Astrocyte (in vitro differentiated cells and primary cell): Measurements from ENCODE around the gene IL5. TPM values are rescaled to one million over a fixed set of nuclear protein-coding genes. Genes with fewer than 3 reads are reported as not detected.

Source experiments
- DNase-seq: peaks from one replicate; pipeline ENCODE4 v3.0.0-alpha.2; 2010; ENCODE audit warnings: low read depth
- FAIRE-seq: peaks from 2 replicates; lab custom pipeline; 2011; peaks lifted over from hg19 to GRCh38; lab: Jason Lieb, UNC
- H2AFZ ChIP-seq: 2 replicates; pipeline ENCODE4 v1.6.0; 2012; ENCODE audit warnings: low read depth, low read length, inconsistent platforms
- H3K27ac ChIP-seq: 2 replicates; pipeline ENCODE4 v1.5.1; 2011; ENCODE audit warnings: low read depth, low read length, inconsistent platforms
- H3K27me3 ChIP-seq: 2 replicates; pipeline ENCODE4 v1.6.0; 2011; ENCODE audit warnings: low read length, inconsistent platforms; ENCODE audit not compliant: insufficient read depth
- H3K36me3 ChIP-seq: 2 replicates; pipeline ENCODE4 v1.5.1; 2011; ENCODE audit warnings: low read length, inconsistent platforms; ENCODE audit not compliant: insufficient read depth
- H3K4me1 ChIP-seq: 2 replicates; pipeline ENCODE4 v1.5.1; 2011; ENCODE audit warnings: low read length, inconsistent platforms; ENCODE audit not compliant: insufficient read depth
- H3K4me2 ChIP-seq: 2 replicates; pipeline ENCODE4 v1.6.0; 2012; ENCODE audit warnings: low read length, inconsistent platforms
- H3K4me3 ChIP-seq: 2 replicates; pipeline ENCODE4 v1.5.1; 2011; ENCODE audit warnings: low read depth, mild to moderate bottlenecking, low read length, inconsistent platforms; ENCODE audit not compliant: insufficient read depth
- H3K79me2 ChIP-seq: 2 replicates; pipeline ENCODE4 v1.6.0; 2012; ENCODE audit warnings: mild to moderate bottlenecking, low read length, inconsistent platforms; ENCODE audit not compliant: insufficient read depth
- H3K9ac ChIP-seq: 2 replicates; pipeline ENCODE4 v1.6.0; 2012; ENCODE audit warnings: mild to moderate bottlenecking, low read length, inconsistent platforms
- H3K9me3 ChIP-seq: 2 replicates; pipeline ENCODE4 v1.5.1; 2012; ENCODE audit warnings: low read depth, mild to moderate bottlenecking, low read length, inconsistent platforms; ENCODE audit not compliant: insufficient read depth
- H4K20me1 ChIP-seq: 2 replicates; pipeline ENCODE4 v1.6.0; 2012; ENCODE audit warnings: low read length, inconsistent platforms; ENCODE audit not compliant: insufficient read depth
- H3K27ac Mint-ChIP-seq: one replicate; pipeline ENCODE4 v1.8.0; 2021; ENCODE audit warnings: mild to moderate bottlenecking, mixed read lengths; ENCODE audit not compliant: unreplicated experiment
- H3K27me3 Mint-ChIP-seq: one replicate; pipeline ENCODE4 v1.8.0; 2021; ENCODE audit warnings: low read depth, mixed read lengths; ENCODE audit not compliant: unreplicated experiment
- H3K36me3 Mint-ChIP-seq: one replicate; pipeline ENCODE4 v1.8.0; 2021; ENCODE audit warnings: low read depth, mixed read lengths; ENCODE audit not compliant: unreplicated experiment
- H3K4me1 Mint-ChIP-seq: one replicate; pipeline ENCODE4 v1.8.0; 2021; ENCODE audit warnings: low read depth, mixed read lengths; ENCODE audit not compliant: unreplicated experiment
- H3K4me3 Mint-ChIP-seq: one replicate; pipeline ENCODE4 v1.8.0; 2021; ENCODE audit warnings: mild to moderate bottlenecking, moderate library complexity, mixed read lengths; ENCODE audit not compliant: unreplicated experiment
- H3K9me3 Mint-ChIP-seq: one replicate; pipeline ENCODE4 v1.8.0; 2021; ENCODE audit warnings: mild to moderate bottlenecking, mixed read lengths; ENCODE audit not compliant: unreplicated experiment
- CTCF ChIP-seq: IDR thresholded peaks from 2 replicates; pipeline ENCODE4 v1.5.1; 2011; ENCODE audit warnings: low read depth, mild to moderate bottlenecking, inconsistent platforms, low read length, moderate library complexity; ENCODE audit not compliant: insufficient read depth
- EZH2 ChIP-seq: IDR thresholded peaks from 2 replicates; pipeline ENCODE4 v1.6.1; 2012; ENCODE audit warnings: mild to moderate bottlenecking, low read length, inconsistent platforms; ENCODE audit not compliant: insufficient read depth
- total RNA-seq: library from RNA; stranded (reverse); gene quantifications from 2 replicates; pipeline ENCODE4 v1.2.1, GENCODE V29; 2021

The IL5 gene
- total RNA-seq, 1 donor from 2014 or later, result not detected

GRCh38 chr5:132540149-132540548 lies 3.2 kb downstream of the IL5 start:
- Histone ChIP-seq H3K4me1 (no peaks in the 10 kb centered on the region), H3K36me3 (no peaks in the 10 kb centered on the region), H3K27ac (no peak overlapping the region), H3K4me3 (no peak overlapping the region), H3K79me2 (no peaks in the 10 kb centered on the region), H4K20me1 (no peaks in the 10 kb centered on the region), H2AFZ (no peak overlapping the region), H3K9me3 (peaks cover 2% of the 10 kb centered on the region), H3K4me2 (no peak overlapping the region), H3K9ac (no peak overlapping the region), H3K27me3 (peaks cover 30% of the 10 kb centered on the region)
- H3K9me3 Mint-ChIP-seq, result peaks cover under 1% of the 10 kb centered on the region
- FAIRE-seq (no peak), DNase-seq (no peak)
- no peak for TF ChIP-seq CTCF
- TF ChIP-seq EZH2, result no peak
- H3K27ac Mint-ChIP-seq, result no peak overlapping the region
- no peaks in the 10 kb centered on the region for H3K36me3 Mint-ChIP-seq
- H3K27me3 Mint-ChIP-seq, result peaks cover 21% of the 10 kb centered on the region
- H3K4me1 Mint-ChIP-seq, result no peaks in the 10 kb centered on the region
- no peak overlapping the region for H3K4me3 Mint-ChIP-seq

GRCh38 chr5:132539716-132540115 lies 3.6 kb downstream of the IL5 start:
- Mint-ChIP-seq H3K4me3 (no peak overlapping the region), H3K27me3 (peaks cover 23% of the 10 kb centered on the region), H3K27ac (no peak overlapping the region), H3K9me3 (peaks cover 4% of the 10 kb centered on the region), H3K36me3 (no peaks in the 10 kb centered on the region), H3K4me1 (no peaks in the 10 kb centered on the region)
- Histone ChIP-seq H3K79me2 (no peaks in the 10 kb centered on the region), H3K27ac (no peak overlapping the region), H3K4me1 (no peaks in the 10 kb centered on the region), H2AFZ (no peak overlapping the region), H3K4me2 (no peak overlapping the region), H4K20me1 (no peaks in the 10 kb centered on the region), H3K27me3 (peaks cover 34% of the 10 kb centered on the region), H3K4me3 (no peak overlapping the region), H3K36me3 (no peaks in the 10 kb centered on the region), H3K9me3 (peaks cover 3% of the 10 kb centered on the region), H3K9ac (no peak overlapping the region)
- TF ChIP-seq CTCF (no peak), EZH2 (no peak)
- DNase-seq (no peak), FAIRE-seq (no peak)

GRCh38 chr5:132530946-132531345 lies 12.4 kb downstream of the IL5 start:
- H3K79me2 ChIP-seq, result no peaks in the 10 kb centered on the region

More at GRCh38 chr5:132530946-132531345, 12.4 kb downstream of the IL5 start:
- Mint-ChIP-seq H3K27ac (no peak overlapping the region), H3K36me3 (no peaks in the 10 kb centered on the region), H3K4me3 (no peak overlapping the region), H3K4me1 (peaks cover 1% of the 10 kb centered on the region), H3K27me3 (peaks cover 28% of the 10 kb centered on the region), H3K9me3 (peaks cover 7% of the 10 kb centered on the region)
- Histone ChIP-seq H3K27ac (no peak overlapping the region), H3K4me3 (no peak overlapping the region), H3K9ac (no peak overlapping the region), H2AFZ (no peak overlapping the region), H3K9me3 (peaks cover 3% of the 10 kb centered on the region), H4K20me1 (peaks cover 3% of the 10 kb centered on the region), H3K4me2 (no peak overlapping the region), H3K36me3 (no peaks in the 10 kb centered on the region), H3K4me1 (no peaks in the 10 kb centered on the region), H3K27me3 (peaks cover 42% of the 10 kb centered on the region)
- DNase-seq (no peak), FAIRE-seq (no peak)
- no peak for TF ChIP-seq EZH2
- no peak for TF ChIP-seq CTCF
